HEK293 (cell line): ENCODE results near the gene KIAA1328.

Experiments used
- CTCF ChIA-PET: fragments of 350-600 bp; formaldehyde crosslinking; extraction: SDS; loops from one replicate; lab custom pipeline; 2021; ENCODE audit warnings: antibody characterized with exemption; lab: Yijun Ruan, JAX
- POLR2A ChIA-PET: fragments of 300-600 bp; formaldehyde crosslinking; extraction: SDS; loops from one replicate; lab custom pipeline; 2020; ENCODE audit warnings: antibody characterized with exemption, inconsistent platforms; lab: Yijun Ruan, JAX
- H3K27ac ChIP-seq: fragments of 200-500 bp; sonication (Bioruptor generic); 2 replicates; pipeline ENCODE4 v1.5.1; 2014; ENCODE audit warnings: low read depth, low read length, control low read depth, inconsistent platforms; ENCODE audit errors: extremely low read depth
- H3K36me3 ChIP-seq, 2 experiments: fragments of 200-500 bp in 1 of 2; sonication (Bioruptor generic) in 1 of 2; 1 replicate in 1 of 2; 2 replicates in 1 of 2; pipeline ENCODE4 v1.5.1; 2014 to 2017; ENCODE audit warnings: inconsistent platforms in 2 of 2, low read length in 2 of 2; ENCODE audit not compliant: control insufficient read depth in 2 of 2, insufficient read depth in 1 of 2
- H3K4me1 ChIP-seq: fragments of 200-500 bp; sonication (Bioruptor generic); 2 replicates; pipeline ENCODE4 v1.5.1; 2014; ENCODE audit warnings: mild to moderate bottlenecking, low read length, inconsistent platforms; ENCODE audit not compliant: control insufficient read depth, insufficient read depth
- H3K4me3 ChIP-seq: 2 replicates; pipeline ENCODE4 v1.5.1; 2011; ENCODE audit warnings: low read depth, mild to moderate bottlenecking, control low read depth, low read length, moderate library complexity
- H3K9me3 ChIP-seq: fragments of 200-500 bp; sonication (Bioruptor generic); 2 replicates; pipeline ENCODE4 v1.5.1; 2014; ENCODE audit warnings: low read depth, low read length, inconsistent platforms; ENCODE audit not compliant: control insufficient read depth, insufficient read depth
- AEBP2 ChIP-seq: fragments of 450-650 bp; formaldehyde crosslinking; IDR thresholded peaks from 2 replicates; pipeline ENCODE4 v1.5.1; 2016; ENCODE audit warnings: missing biosample characterization, missing genetic modification characterization, borderline replicate concordance
- BCL11A ChIP-seq: fragments of 450-650 bp; formaldehyde crosslinking; IDR thresholded peaks from 2 replicates; pipeline ENCODE4 v1.5.1; 2016; ENCODE audit warnings: low read depth, missing biosample characterization, missing genetic modification characterization
- KLF7 ChIP-seq: fragments of 450-650 bp; formaldehyde crosslinking; IDR thresholded peaks from 2 replicates; pipeline ENCODE4 v1.5.1; 2016; ENCODE audit warnings: missing biosample characterization, missing genetic modification characterization, borderline replicate concordance
- MYNN ChIP-seq: fragments of 450-650 bp; formaldehyde crosslinking; IDR thresholded peaks from 2 replicates; pipeline ENCODE4 v1.5.1; 2016; ENCODE audit warnings: missing biosample characterization, missing genetic modification characterization, borderline replicate concordance
- OSR2 ChIP-seq: fragments of 450-650 bp; formaldehyde crosslinking; IDR thresholded peaks from 2 replicates; pipeline ENCODE4 v1.5.1; 2016; ENCODE audit warnings: missing biosample characterization, missing genetic modification characterization
- PRDM2 ChIP-seq: fragments of 450-650 bp; formaldehyde crosslinking; IDR thresholded peaks from 2 replicates; pipeline ENCODE4 v1.5.1; 2016; ENCODE audit warnings: missing biosample characterization, missing genetic modification characterization, borderline replicate concordance
- SCRT2 ChIP-seq: fragments of 450-650 bp; formaldehyde crosslinking; IDR thresholded peaks from 2 replicates; pipeline ENCODE4 v1.5.1; 2016; ENCODE audit warnings: missing biosample characterization, missing genetic modification characterization
- SP3 ChIP-seq: fragments of 450-650 bp; formaldehyde crosslinking; IDR thresholded peaks from 2 replicates; pipeline ENCODE4 v1.5.1; 2016; ENCODE audit warnings: missing biosample characterization, missing genetic modification characterization
- WT1 ChIP-seq: fragments of 450-650 bp; formaldehyde crosslinking; IDR thresholded peaks from 2 replicates; pipeline ENCODE4 v1.5.1; 2016; ENCODE audit warnings: missing biosample characterization, missing genetic modification characterization
- YY1 ChIP-seq: fragments of 450-650 bp; formaldehyde crosslinking; IDR thresholded peaks from 2 replicates; pipeline ENCODE4 v1.5.1; 2018; ENCODE audit warnings: missing biosample characterization, missing genetic modification characterization
- ZFP3 ChIP-seq: fragments of 450-650 bp; formaldehyde crosslinking; IDR thresholded peaks from 2 replicates; pipeline ENCODE4 v1.5.1; 2016; ENCODE audit warnings: low read depth, missing biosample characterization, missing genetic modification characterization
- ZNF121 ChIP-seq: fragments of 450-650 bp; formaldehyde crosslinking; IDR thresholded peaks from 2 replicates; pipeline ENCODE4 v1.5.1; 2016; ENCODE audit warnings: missing biosample characterization, missing genetic modification characterization
- ZNF146 ChIP-seq: fragments of 450-650 bp; formaldehyde crosslinking; IDR thresholded peaks from 2 replicates; pipeline ENCODE4 v1.5.1; 2016; ENCODE audit warnings: missing biosample characterization, missing genetic modification characterization
- ZNF148 ChIP-seq: fragments of 450-650 bp; formaldehyde crosslinking; IDR thresholded peaks from 2 replicates; pipeline ENCODE4 v1.5.0; 2017; ENCODE audit warnings: missing biosample characterization, missing genetic modification characterization, borderline replicate concordance
- ZNF221 ChIP-seq: fragments of 450-650 bp; formaldehyde crosslinking; IDR thresholded peaks from 2 replicates; pipeline ENCODE4 v1.5.1; 2017; ENCODE audit warnings: missing biosample characterization, missing genetic modification characterization, borderline replicate concordance
- ZNF292 ChIP-seq: fragments of 450-650 bp; formaldehyde crosslinking; IDR thresholded peaks from 2 replicates; pipeline ENCODE4 v1.5.1; 2016; ENCODE audit warnings: low read depth, missing biosample characterization, missing genetic modification characterization, borderline replicate concordance
- ZNF37A ChIP-seq: fragments of 450-650 bp; IDR thresholded peaks from 2 replicates; pipeline ENCODE4 v1.5.1; 2018; ENCODE audit warnings: missing biosample characterization, missing genetic modification characterization
- ZNF48 ChIP-seq: fragments of 450-650 bp; formaldehyde crosslinking; IDR thresholded peaks from 2 replicates; pipeline ENCODE4 v1.5.1; 2016; ENCODE audit warnings: missing biosample characterization, missing genetic modification characterization
- ZNF510 ChIP-seq: fragments of 450-650 bp; formaldehyde crosslinking; IDR thresholded peaks from 2 replicates; pipeline ENCODE4 v1.5.1; 2018; ENCODE audit warnings: mild to moderate bottlenecking, missing genetic modification characterization, missing biosample characterization; ENCODE audit not compliant: insufficient replicate concordance
- ZNF513 ChIP-seq: fragments of 450-650 bp; IDR thresholded peaks from 2 replicates; pipeline ENCODE4 v1.5.1; 2018; ENCODE audit warnings: missing biosample characterization, missing genetic modification characterization
- ZNF514 ChIP-seq: fragments of 450-650 bp; formaldehyde crosslinking; IDR thresholded peaks from 2 replicates; pipeline ENCODE4 v1.5.1; 2016; ENCODE audit warnings: missing biosample characterization, missing genetic modification characterization
- ZNF626 ChIP-seq: fragments of 450-650 bp; sonication (Bioruptor Pico); formaldehyde crosslinking; IDR thresholded peaks from 2 replicates; pipeline ENCODE4 v1.5.1; 2018; ENCODE audit warnings: missing biosample characterization, missing genetic modification characterization, inconsistent platforms
- ZNF658 ChIP-seq: fragments of 450-650 bp; formaldehyde crosslinking; IDR thresholded peaks from 2 replicates; pipeline ENCODE4; 2016; ENCODE audit warnings: missing biosample characterization, missing genetic modification characterization
- ZNF704 ChIP-seq: fragments of 450-650 bp; formaldehyde crosslinking; IDR thresholded peaks from 2 replicates; pipeline ENCODE4 v1.5.1; 2016; ENCODE audit warnings: missing biosample characterization, missing genetic modification characterization
- ZSCAN23 ChIP-seq: fragments of 450-650 bp; formaldehyde crosslinking; IDR thresholded peaks from 2 replicates; pipeline ENCODE4 v1.5.1; 2016; ENCODE audit warnings: missing biosample characterization, missing genetic modification characterization

KIAA1328 gene

GRCh38 chr18:36871801-36872200, 42.9 kb downstream of the KIAA1328 start:
- ChIA-PET CTCF (no interaction called here), POLR2A (no interaction called here)
- no peak for TF ChIP-seq SP3 (tag by site-specific recombination)
- no peak for TF ChIP-seq MYNN
- TF ChIP-seq ZNF221 (tag by site-specific recombination) = no peak
- TF ChIP-seq ZNF48 (tag by site-specific recombination) = no peak
- no peak for TF ChIP-seq YY1 (tag by site-specific recombination)
- no peak for TF ChIP-seq KLF7
- no peak for TF ChIP-seq ZNF658 (tag by site-specific recombination)
- TF ChIP-seq ZFP3 (tag by site-specific recombination) = no peak
- no peak for TF ChIP-seq ZNF513 (tag by site-specific recombination)
- TF ChIP-seq ZNF146 (tag by site-specific recombination) = no peak
- no peak for TF ChIP-seq AEBP2 (tag by site-specific recombination)
- no peak for TF ChIP-seq ZNF121 (tag by site-specific recombination)
- no peak for TF ChIP-seq BCL11A (tag by site-specific recombination)
- TF ChIP-seq ZSCAN23 (tag by site-specific recombination) = no peak
- TF ChIP-seq OSR2 (tag by site-specific recombination) = no peak
- no peak for TF ChIP-seq SCRT2
- TF ChIP-seq ZNF510 (tag by site-specific recombination) = no peak
- TF ChIP-seq, all 188 proteins: peak for 0

DNA sequence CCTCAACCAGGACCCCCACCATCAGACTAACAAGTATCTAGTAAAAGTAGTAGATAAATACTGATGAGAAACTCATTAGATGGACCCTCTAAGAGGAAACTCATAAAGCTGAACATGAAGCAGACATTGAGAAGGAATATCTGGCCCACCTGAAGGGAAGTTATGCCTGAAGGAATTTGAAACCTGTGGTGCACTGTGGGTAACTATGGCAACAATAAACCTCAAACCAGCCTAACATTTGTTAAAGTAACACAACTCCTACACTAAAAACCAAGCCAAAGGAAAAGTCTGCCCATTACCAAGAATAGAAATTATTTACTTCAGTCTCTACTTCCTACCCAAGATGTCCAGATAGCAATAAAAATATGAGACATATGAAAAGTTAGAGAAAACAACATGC, 43.4 kb downstream of the KIAA1328 start:
- ChIA-PET POLR2A (no interaction called here), CTCF (no interaction called here)
- Histone ChIP-seq H3K4me3 (no peak overlapping the region), H3K27ac (no peak overlapping the region), H3K9me3 (no peaks in the 10 kb centered on the region), H3K36me3 (no peaks in the 10 kb centered on the region), H3K4me1 (no peaks in the 10 kb centered on the region)
- no peak for TF ChIP-seq PRDM2 (tag by site-specific recombination)
- no peak for TF ChIP-seq ZNF292 (tag by site-specific recombination)
- TF ChIP-seq WT1 (tag by site-specific recombination) = no peak
- TF ChIP-seq ZNF514 (tag by site-specific recombination) = no peak
- no peak for TF ChIP-seq ZNF704 (tag by site-specific recombination)
- no peak for TF ChIP-seq ZNF626 (tag by site-specific recombination)
- no peak for TF ChIP-seq ZNF37A (tag by site-specific recombination)
- TF ChIP-seq ZNF148 (tag by site-specific recombination) = no peak

More at GRCh38 chr18:36871801-36872200, 42.9 kb downstream of the KIAA1328 start:
- H3K4me3 ChIP-seq = no peak overlapping the region
- H3K4me1 ChIP-seq = no peaks in the 10 kb centered on the region
- no peaks in the 10 kb centered on the region for H3K36me3 ChIP-seq
- H3K27ac ChIP-seq = no peak overlapping the region
- no peaks in the 10 kb centered on the region for H3K9me3 ChIP-seq
